Smooth muscle cell (in vitro differentiated cells): Measurements from ENCODE around the gene ANKS1B. TPM values are rescaled to one million over a fixed set of nuclear protein-coding genes. Genes with fewer than 3 reads are reported as not detected.
"Not testable (repeated sequence)": the region's sequence is repeated elsewhere in the genome, so short reads cannot be mapped to it uniquely, and the experiment has no call there.

ENCODE experiments used
- DNase-seq: peaks from one replicate; lab custom pipeline; 2025; ENCODE audit not compliant: unreplicated experiment; lab: John Stamatoyannopoulos, UW
- H2AFZ ChIP-seq: fragments of 200-600 bp; sonication (generic); 2 replicates; pipeline ENCODE4 v1.6.0; 2016; ENCODE audit warnings: antibody characterized with exemption, low read depth, mild to moderate bottlenecking
- H3F3A ChIP-seq: fragments of 200-600 bp; sonication (generic); 2 replicates; pipeline ENCODE4 v1.6.0; 2017; ENCODE audit warnings: antibody characterized with exemption, low read depth
- H3K27ac ChIP-seq: fragments of 200-600 bp; sonication (generic); 2 replicates; pipeline ENCODE4 v1.5.1; 2016; ENCODE audit warnings: low read depth, mild to moderate bottlenecking
- H3K27me3 ChIP-seq: fragments of 200-600 bp; sonication (generic); 2 replicates; pipeline ENCODE4 v1.6.1; 2016; ENCODE audit warnings: low read depth, mild to moderate bottlenecking
- H3K36me3 ChIP-seq: fragments of 200-600 bp; sonication (generic); 2 replicates; pipeline ENCODE4 v1.5.1; 2016; ENCODE audit warnings: low read depth
- H3K4me1 ChIP-seq: fragments of 200-600 bp; sonication (generic); 2 replicates; pipeline ENCODE4 v1.5.1; 2016; ENCODE audit warnings: low read depth
- H3K4me2 ChIP-seq: fragments of 200-600 bp; sonication (generic); 2 replicates; pipeline ENCODE4 v1.6.0; 2016; ENCODE audit warnings: mild to moderate bottlenecking
- H3K4me3 ChIP-seq: fragments of 200-600 bp; sonication (generic); 2 replicates; pipeline ENCODE4 v1.5.1; 2016; ENCODE audit warnings: mild to moderate bottlenecking
- H3K79me2 ChIP-seq: fragments of 200-600 bp; sonication (generic); 2 replicates; pipeline ENCODE4 v1.6.0; 2016; ENCODE audit warnings: low read depth, mild to moderate bottlenecking
- H3K9ac ChIP-seq: fragments of 200-600 bp; sonication (generic); 2 replicates; pipeline ENCODE4 v1.6.0; 2016; ENCODE audit warnings: low read depth
- H3K9me3 ChIP-seq: fragments of 200-600 bp; sonication (generic); replicated peaks from 2 replicates; pipeline ENCODE4 v1.5.1; 2016; ENCODE audit warnings: low read depth
- H4K20me1 ChIP-seq: fragments of 200-600 bp; sonication (generic); 2 replicates; pipeline ENCODE4 v1.6.0; 2016; ENCODE audit warnings: low read depth
- CTCF ChIP-seq: fragments of 200-600 bp; sonication (generic); IDR thresholded peaks from 2 replicates; pipeline ENCODE4 v1.5.1; 2017; ENCODE audit warnings: borderline replicate concordance, mild to moderate bottlenecking, antibody characterized with exemption; ENCODE audit not compliant: insufficient read depth, poor library complexity, severe bottlenecking
- WGBS: methylation state at CpG from one replicate; pipeline ENCODE4 v1.1.7; 2016; ENCODE audit warnings: low lambda C conversion rate; 5-methylcytosine and 5-hydroxymethylcytosine counted together
- polyA plus RNA-seq: library from polyadenylated mRNA; unstranded; fragments of >200 nt; fragmentation: Nextera tagmentation; extraction: Ambion mirVana; gene quantifications from 2 replicates; pipeline ENCODE4 v1.2.1, GENCODE V29; 2016
- total RNA-seq: library from RNA; depleted of rRNA; stranded (reverse); fragments of >200 nt; gene quantifications from 2 replicates; pipeline ENCODE4 v1.2.3, GENCODE V29; 2014

The ANKS1B gene
- total and polyA plus RNA-seq, 2 experiments from 2014 or later, result 0.47 to 7.3 TPM

DNA sequence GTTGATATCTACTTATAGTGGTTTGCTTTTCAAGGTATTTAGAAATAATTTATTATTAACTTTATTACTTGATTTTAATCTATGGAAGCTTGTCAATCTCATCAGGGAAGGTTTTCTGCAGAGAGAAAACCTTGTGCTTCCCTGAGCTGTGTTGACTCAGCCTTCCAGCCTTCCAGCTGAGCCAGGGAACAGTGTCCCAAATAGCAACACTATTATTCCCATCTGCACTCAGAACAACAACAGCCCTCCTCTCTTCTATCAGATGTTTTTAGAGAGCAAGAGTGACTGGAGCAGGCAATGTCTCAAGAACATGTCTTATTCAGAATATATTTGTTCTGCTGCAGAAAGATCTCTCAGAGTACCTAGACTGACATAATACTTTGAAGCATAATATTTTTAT lies 727.1 kb downstream of the ANKS1B start:
- H3K79me2 ChIP-seq, result no peaks in the 10 kb centered on the region
- no peaks in the 10 kb centered on the region for H3K36me3 ChIP-seq
- H3K9me3 ChIP-seq, result no peaks in the 10 kb centered on the region
- H3K4me2 ChIP-seq, result no peak overlapping the region
- H3K27ac ChIP-seq, result no peak overlapping the region
- H3F3A ChIP-seq, result no peaks in the 10 kb centered on the region
- no peak overlapping the region for H2AFZ ChIP-seq
- no peak overlapping the region for H3K9ac ChIP-seq
- TF ChIP-seq CTCF, result no peak
- no peaks in the 10 kb centered on the region for H3K27me3 ChIP-seq
- H3K4me1 ChIP-seq, result no peaks in the 10 kb centered on the region
- DNase-seq, result no peak
- no peak overlapping the region for H3K4me3 ChIP-seq
- H4K20me1 ChIP-seq, result no peaks in the 10 kb centered on the region

DNA sequence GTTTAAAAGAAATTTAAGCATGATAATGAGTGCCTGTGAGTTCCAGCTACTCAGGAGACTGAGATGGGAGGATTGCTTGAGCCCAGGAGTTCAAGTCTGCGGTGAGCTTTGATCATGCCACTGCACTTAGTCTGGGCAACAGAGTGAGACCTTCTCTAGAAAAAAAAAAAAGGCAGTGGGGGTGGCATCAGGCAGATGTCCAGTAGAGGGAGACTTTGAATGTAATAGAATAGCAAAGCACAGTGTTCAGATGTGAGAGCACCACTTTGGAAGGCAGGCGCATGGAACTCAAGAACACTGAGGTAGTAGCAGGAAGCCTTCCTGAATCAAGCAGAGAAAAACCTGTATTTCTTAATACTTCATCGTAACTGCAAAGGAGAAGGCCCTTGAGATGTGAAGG lies 731.7 kb downstream of the ANKS1B start:
- H3K27ac ChIP-seq, result no peak overlapping the region
- no peaks in the 10 kb centered on the region for H4K20me1 ChIP-seq
- no peaks in the 10 kb centered on the region for H3K9me3 ChIP-seq
- peak; percentile 20 for TF ChIP-seq CTCF
- H3K27me3 ChIP-seq, result no peaks in the 10 kb centered on the region
- H2AFZ ChIP-seq, result no peak overlapping the region
- no peak for DNase-seq
- WGBS, result 97% methylated on average over 3 of the region's 3 CpGs
- H3K4me1 ChIP-seq, result peaks cover 6% of the 10 kb centered on the region
- H3K4me3 ChIP-seq, result no peak overlapping the region
- no peaks in the 10 kb centered on the region for H3K79me2 ChIP-seq
- H3K4me2 ChIP-seq, result no peak overlapping the region
- no peaks in the 10 kb centered on the region for H3K36me3 ChIP-seq
- no peaks in the 10 kb centered on the region for H3F3A ChIP-seq
- H3K9ac ChIP-seq, result no peak overlapping the region

DNA sequence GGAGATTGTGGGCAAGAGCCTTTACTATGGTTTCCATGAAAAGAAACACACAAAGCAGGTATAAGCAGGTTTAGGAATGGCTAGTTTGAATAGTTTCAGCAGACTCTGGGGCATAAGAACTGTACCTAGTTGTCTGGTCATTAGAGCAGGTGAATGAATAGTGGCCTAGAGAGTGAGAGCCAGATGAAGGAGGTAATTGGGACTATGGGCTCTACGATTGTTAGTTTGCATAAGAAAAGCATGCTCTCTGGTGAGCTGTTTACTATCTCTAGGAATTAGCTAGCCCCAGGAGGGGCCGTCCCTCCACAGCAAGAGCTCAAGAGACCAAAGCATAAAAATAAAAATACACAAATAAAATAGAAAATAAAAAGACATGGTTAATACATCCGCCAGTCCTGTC lies 734.6 kb downstream of the ANKS1B start:
- no peak for TF ChIP-seq CTCF
- H4K20me1 ChIP-seq, result no peaks in the 10 kb centered on the region
- 58% methylated on average over 3 of the region's 3 CpGs for WGBS
- peaks cover 6% of the 10 kb centered on the region for H3K4me1 ChIP-seq
- no peaks in the 10 kb centered on the region for H3K36me3 ChIP-seq
- H3K4me3 ChIP-seq, result no peak overlapping the region
- H3K9me3 ChIP-seq, result no peaks in the 10 kb centered on the region
- no peak overlapping the region for H3K4me2 ChIP-seq
- no peaks in the 10 kb centered on the region for H3F3A ChIP-seq
- DNase-seq, result no peak
- no peak overlapping the region for H3K27ac ChIP-seq
- H3K27me3 ChIP-seq, result no peaks in the 10 kb centered on the region
- no peaks in the 10 kb centered on the region for H3K79me2 ChIP-seq
- H3K9ac ChIP-seq, result no peak overlapping the region
- H2AFZ ChIP-seq, result no peak overlapping the region

- H3K4me3 ChIP-seq, result no peak overlapping the region
- peaks cover 6% of the 10 kb centered on the region for H3K4me1 ChIP-seq
- H4K20me1 ChIP-seq, result no peaks in the 10 kb centered on the region
- no peak overlapping the region for H3K4me2 ChIP-seq
- no peaks in the 10 kb centered on the region for H3K79me2 ChIP-seq
- no peak overlapping the region for H3K9ac ChIP-seq
- no peak overlapping the region for H3K27ac ChIP-seq
- H3K27me3 ChIP-seq, result no peaks in the 10 kb centered on the region
- no peaks in the 10 kb centered on the region for H3F3A ChIP-seq
- TF ChIP-seq CTCF, result no peak
- no peaks in the 10 kb centered on the region for H3K36me3 ChIP-seq
- H3K9me3 ChIP-seq, result no peaks in the 10 kb centered on the region
- H2AFZ ChIP-seq, result no peak overlapping the region
- no peak for DNase-seq
- WGBS, result 90% methylated on average over 4 of the region's 4 CpGs
Measured at GRCh38 chr12:99249543-99249942, 735.2 kb downstream of the ANKS1B start.

GRCh38 chr12:99237907-99238538 lies 746.7 kb downstream of the ANKS1B start:
- H2AFZ ChIP-seq, result peak overlapping the region; percentile 82

More at GRCh38 chr12:99237907-99238538, 746.7 kb downstream of the ANKS1B start:
- not testable (repeated sequence) for H3K27me3 ChIP-seq, H3K9ac ChIP-seq, H3K36me3 ChIP-seq, H3K79me2 ChIP-seq, H3F3A ChIP-seq, H3K4me3 ChIP-seq, H3K27ac ChIP-seq, DNase-seq, H3K9me3 ChIP-seq, H4K20me1 ChIP-seq
- peak overlapping the region; percentile 35 for H3K4me2 ChIP-seq
- WGBS, result 45% methylated on average over 7 of the region's 7 CpGs
- peaks cover 10% of the 10 kb centered on the region for H3K4me1 ChIP-seq
